ENCODE results near the gene LRPAP1. TPM values are rescaled to one million over a fixed set of nuclear protein-coding genes. Genes with fewer than 3 reads are reported as not detected.
"Not testable (repeated sequence)": the region's sequence is repeated elsewhere in the genome, so short reads cannot be mapped to it uniquely, and the experiment has no call there.

The LRPAP1 gene
- total and polyA plus RNA-seq, 2 donors (not counting 1 experiment from before 2014, with no cell fraction given): 62.9 to 80.5 TPM

DNA sequence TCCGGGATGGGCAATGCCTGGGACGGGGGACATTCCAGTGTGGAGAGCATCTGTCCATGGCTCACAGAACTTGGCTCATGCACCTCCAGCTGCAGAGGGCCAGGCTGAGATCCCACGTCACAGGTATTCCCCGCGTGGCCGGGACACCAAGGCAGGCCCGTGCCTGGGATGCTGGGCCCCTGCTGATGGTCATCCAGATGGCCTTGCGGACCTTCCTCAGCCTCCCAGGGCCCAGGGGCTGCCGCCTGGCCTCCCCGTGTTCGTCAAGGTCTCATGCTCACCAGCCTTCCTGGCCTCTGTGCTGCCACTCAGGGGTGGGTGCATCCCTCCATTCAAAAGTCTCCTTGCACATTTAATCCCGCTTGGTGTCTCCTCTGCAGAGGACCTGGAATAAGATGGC lies 40.9 kb upstream of the LRPAP1 start:
- Histone ChIP-seq H3K27ac (ENCODE audit: insufficient read depth, low read length) (no peak overlapping the region), H3K27me3 (ENCODE audit: control insufficient read depth, insufficient read depth, low read length) (no peaks in the 10 kb centered on the region), H3K36me3 (ENCODE audit: control insufficient read depth, insufficient read depth, low read length) (no peaks in the 10 kb centered on the region), H3K9ac (ENCODE audit: insufficient read depth, low read length) (no peak overlapping the region), H3K4me2 (ENCODE audit: extremely low read depth, insufficient read depth, low read length) (no peak overlapping the region), H3K9me3 (ENCODE audit: control insufficient read depth, insufficient read depth, low read depth, low read length) (no peaks in the 10 kb centered on the region), H4K20me1 (ENCODE audit: control insufficient read depth, extremely low read depth, insufficient read depth, low read length) (no peaks in the 10 kb centered on the region), H3K79me2 (ENCODE audit: control insufficient read depth, insufficient read depth, low read length) (no peaks in the 10 kb centered on the region), H2AFZ (ENCODE audit: low read length) (no peak overlapping the region), H3K4me1 (ENCODE audit: control insufficient read depth, extremely low read depth, insufficient read depth, low read length) (no peaks in the 10 kb centered on the region), H3K4me3 (replicated peaks in 1 of 4; ENCODE audit: control extremely low read depth in 1 of 4, insufficient read depth in 1 of 4, low read depth in 3 of 4, low read length in 4 of 4) (no peak overlapping the region)
- no peak for DNase-seq (ENCODE audit: low read depth in 2 of 2)
- TF ChIP-seq EZH2 (IDR thresholded peaks at IDR 0.05; ENCODE audit: low read length, missing control alignments): no peak
- TF ChIP-seq, protein P1, sequence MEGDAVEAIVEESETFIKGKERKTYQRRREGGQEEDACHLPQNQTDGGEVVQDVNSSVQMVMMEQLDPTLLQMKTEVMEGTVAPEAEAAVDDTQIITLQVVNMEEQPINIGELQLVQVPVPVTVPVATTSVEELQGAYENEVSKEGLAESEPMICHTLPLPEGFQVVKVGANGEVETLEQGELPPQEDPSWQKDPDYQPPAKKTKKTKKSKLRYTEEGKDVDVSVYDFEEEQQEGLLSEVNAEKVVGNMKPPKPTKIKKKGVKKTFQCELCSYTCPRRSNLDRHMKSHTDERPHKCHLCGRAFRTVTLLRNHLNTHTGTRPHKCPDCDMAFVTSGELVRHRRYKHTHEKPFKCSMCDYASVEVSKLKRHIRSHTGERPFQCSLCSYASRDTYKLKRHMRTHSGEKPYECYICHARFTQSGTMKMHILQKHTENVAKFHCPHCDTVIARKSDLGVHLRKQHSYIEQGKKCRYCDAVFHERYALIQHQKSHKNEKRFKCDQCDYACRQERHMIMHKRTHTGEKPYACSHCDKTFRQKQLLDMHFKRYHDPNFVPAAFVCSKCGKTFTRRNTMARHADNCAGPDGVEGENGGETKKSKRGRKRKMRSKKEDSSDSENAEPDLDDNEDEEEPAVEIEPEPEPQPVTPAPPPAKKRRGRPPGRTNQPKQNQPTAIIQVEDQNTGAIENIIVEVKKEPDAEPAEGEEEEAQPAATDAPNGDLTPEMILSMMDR (conservative IDR thresholded peaks at IDR 0.05 in 1 of 2, IDR thresholded peaks at IDR 0.05 in 1 of 2; ENCODE audit: low read depth in 1 of 2, low read length in 2 of 2): no peak

DNA sequence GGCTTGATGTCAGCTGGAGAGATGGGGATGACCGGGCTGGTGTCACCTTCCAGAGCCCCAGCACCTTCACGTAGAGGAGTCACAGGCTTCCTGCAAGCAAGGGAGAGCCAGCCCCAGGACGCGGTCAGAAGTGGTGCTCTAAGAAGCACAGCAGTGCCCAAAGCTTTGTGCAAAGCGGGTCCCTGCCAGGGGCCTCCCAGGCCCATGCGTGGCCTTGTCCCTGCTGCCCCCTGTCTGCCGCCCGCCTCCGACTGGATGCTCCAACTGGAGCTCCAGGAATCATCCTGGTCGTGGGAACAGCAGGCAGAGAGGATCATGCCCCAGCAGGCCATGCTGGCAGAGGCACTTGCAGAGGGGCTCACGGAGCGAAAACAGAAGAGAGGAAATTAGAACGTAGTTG lies 40.1 kb upstream of the LRPAP1 start:
- Histone ChIP-seq H3K4me2 (ENCODE audit: extremely low read depth, insufficient read depth, low read length) (no peak overlapping the region), H3K79me2 (ENCODE audit: control insufficient read depth, insufficient read depth, low read length) (no peaks in the 10 kb centered on the region), H3K9ac (ENCODE audit: insufficient read depth, low read length) (no peak overlapping the region), H2AFZ (ENCODE audit: low read length) (no peak overlapping the region), H3K27me3 (ENCODE audit: control insufficient read depth, insufficient read depth, low read length) (no peaks in the 10 kb centered on the region), H3K9me3 (ENCODE audit: control insufficient read depth, insufficient read depth, low read depth, low read length) (no peaks in the 10 kb centered on the region), H3K36me3 (ENCODE audit: control insufficient read depth, insufficient read depth, low read length) (no peaks in the 10 kb centered on the region), H3K4me1 (ENCODE audit: control insufficient read depth, extremely low read depth, insufficient read depth, low read length) (no peaks in the 10 kb centered on the region), H3K4me3 (replicated peaks in 1 of 4; ENCODE audit: control extremely low read depth in 1 of 4, insufficient read depth in 1 of 4, low read depth in 3 of 4, low read length in 4 of 4) (no peak overlapping the region), H3K27ac (ENCODE audit: insufficient read depth, low read length) (no peak overlapping the region), H4K20me1 (ENCODE audit: control insufficient read depth, extremely low read depth, insufficient read depth, low read length) (no peaks in the 10 kb centered on the region)
- TF ChIP-seq, protein P1 (conservative IDR thresholded peaks at IDR 0.05 in 1 of 2, IDR thresholded peaks at IDR 0.05 in 1 of 2; ENCODE audit: low read depth in 1 of 2, low read length in 2 of 2): no peak
- no peak for TF ChIP-seq EZH2 (IDR thresholded peaks at IDR 0.05; ENCODE audit: low read length, missing control alignments)
- DNase-seq (ENCODE audit: low read depth in 2 of 2): no peak

DNA sequence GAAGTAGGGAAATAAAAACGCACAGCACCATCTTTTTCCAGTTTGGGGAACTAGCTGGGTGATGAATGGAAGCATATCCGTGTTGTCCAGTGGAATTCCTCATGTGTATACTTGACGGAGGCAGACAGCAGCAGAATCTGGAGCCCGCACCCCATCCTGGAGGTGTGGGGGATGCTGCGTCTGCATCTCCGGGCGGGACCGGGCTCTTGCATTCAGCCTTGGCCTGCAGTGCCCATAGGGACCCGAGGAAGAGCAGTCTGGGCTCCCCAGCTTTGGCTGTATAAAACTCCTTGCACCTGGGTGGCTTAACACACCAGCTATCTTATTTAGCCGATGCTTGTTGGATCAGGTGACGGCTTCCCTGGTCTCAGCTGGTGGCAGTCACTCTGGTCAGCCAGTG lies 39.7 kb upstream of the LRPAP1 start:
- Histone ChIP-seq H3K36me3 (ENCODE audit: control insufficient read depth, insufficient read depth, low read length) (no peaks in the 10 kb centered on the region), H4K20me1 (ENCODE audit: control insufficient read depth, extremely low read depth, insufficient read depth, low read length) (no peaks in the 10 kb centered on the region), H3K9ac (ENCODE audit: insufficient read depth, low read length) (no peak overlapping the region), H3K27ac (ENCODE audit: insufficient read depth, low read length) (no peak overlapping the region), H3K4me2 (ENCODE audit: extremely low read depth, insufficient read depth, low read length) (no peak overlapping the region), H3K4me1 (ENCODE audit: control insufficient read depth, extremely low read depth, insufficient read depth, low read length) (no peaks in the 10 kb centered on the region), H3K79me2 (ENCODE audit: control insufficient read depth, insufficient read depth, low read length) (no peaks in the 10 kb centered on the region), H3K9me3 (ENCODE audit: control insufficient read depth, insufficient read depth, low read depth, low read length) (no peaks in the 10 kb centered on the region), H3K4me3 (replicated peaks in 1 of 4; ENCODE audit: control extremely low read depth in 1 of 4, insufficient read depth in 1 of 4, low read depth in 3 of 4, low read length in 4 of 4) (no peak overlapping the region), H2AFZ (ENCODE audit: low read length) (no peak overlapping the region), H3K27me3 (ENCODE audit: control insufficient read depth, insufficient read depth, low read length) (no peaks in the 10 kb centered on the region)
- no peak for DNase-seq (ENCODE audit: low read depth in 2 of 2)
- no peak for TF ChIP-seq EZH2 (IDR thresholded peaks at IDR 0.05; ENCODE audit: low read length, missing control alignments)
- TF ChIP-seq, protein P1 (conservative IDR thresholded peaks at IDR 0.05 in 1 of 2, IDR thresholded peaks at IDR 0.05 in 1 of 2; ENCODE audit: low read depth in 1 of 2, low read length in 2 of 2): no peak

DNA sequence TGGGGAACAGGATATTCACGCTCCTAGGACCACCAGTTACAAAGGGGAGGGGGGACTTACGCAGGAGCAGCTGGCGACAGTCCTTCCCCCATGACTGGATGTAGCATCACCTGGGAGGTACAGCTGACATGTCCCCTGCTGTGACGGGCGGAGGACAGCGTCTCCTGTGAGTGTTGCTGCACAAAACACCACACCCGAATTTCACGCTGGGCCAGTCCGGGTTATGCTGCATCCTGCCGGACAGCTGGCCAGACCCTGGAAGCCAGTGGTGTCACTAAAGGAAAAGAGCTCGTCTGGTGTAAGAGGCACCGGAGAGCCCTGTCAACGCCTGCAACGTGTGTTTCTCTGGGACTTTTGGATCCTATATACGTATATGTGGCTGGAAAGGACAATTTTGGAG lies 38.7 kb upstream of the LRPAP1 start:
- not testable (repeated sequence) for H4K20me1 ChIP-seq (ENCODE audit: control insufficient read depth, extremely low read depth, insufficient read depth, low read length); H2AFZ ChIP-seq (ENCODE audit: low read length); H3K27ac ChIP-seq (ENCODE audit: insufficient read depth, low read length); DNase-seq (ENCODE audit: low read depth in 2 of 2); H3K4me1 ChIP-seq (ENCODE audit: control insufficient read depth, extremely low read depth, insufficient read depth, low read length); H3K9ac ChIP-seq (ENCODE audit: insufficient read depth, low read length); H3K79me2 ChIP-seq (ENCODE audit: control insufficient read depth, insufficient read depth, low read length); H3K36me3 ChIP-seq (ENCODE audit: control insufficient read depth, insufficient read depth, low read length); H3K9me3 ChIP-seq (ENCODE audit: control insufficient read depth, insufficient read depth, low read depth, low read length); H3K4me3 ChIP-seq (replicated peaks in 1 of 4; ENCODE audit: control extremely low read depth in 1 of 4, insufficient read depth in 1 of 4, low read depth in 3 of 4, low read length in 4 of 4); H3K27me3 ChIP-seq (ENCODE audit: control insufficient read depth, insufficient read depth, low read length); H3K4me2 ChIP-seq (ENCODE audit: extremely low read depth, insufficient read depth, low read length)

DNA sequence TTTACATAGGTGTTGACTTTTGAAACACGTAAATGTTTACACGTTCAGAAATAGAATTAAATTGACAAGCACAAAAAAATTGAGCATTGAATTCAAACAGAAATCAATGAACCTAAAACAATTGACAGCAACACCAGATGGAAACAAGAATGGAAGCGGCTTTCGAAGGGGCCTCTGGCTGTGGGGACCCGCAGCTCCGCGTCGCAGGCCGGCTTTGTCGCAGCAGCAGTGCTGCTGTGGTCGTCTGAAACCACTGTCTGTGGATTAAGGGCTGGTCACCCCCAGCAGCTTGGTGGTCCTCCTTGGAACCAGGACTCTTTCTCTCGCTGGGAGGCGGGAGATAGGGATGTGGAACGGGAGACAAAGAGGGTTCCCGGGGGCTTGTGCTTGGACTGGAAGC lies 37.4 kb upstream of the LRPAP1 start:
- not testable (repeated sequence) for H3K9ac ChIP-seq (ENCODE audit: insufficient read depth, low read length); H3K4me3 ChIP-seq (replicated peaks in 1 of 4; ENCODE audit: control extremely low read depth in 1 of 4, insufficient read depth in 1 of 4, low read depth in 3 of 4, low read length in 4 of 4); H3K27ac ChIP-seq (ENCODE audit: insufficient read depth, low read length); H3K9me3 ChIP-seq (ENCODE audit: control insufficient read depth, insufficient read depth, low read depth, low read length); H3K4me2 ChIP-seq (ENCODE audit: extremely low read depth, insufficient read depth, low read length); H3K27me3 ChIP-seq (ENCODE audit: control insufficient read depth, insufficient read depth, low read length); H3K36me3 ChIP-seq (ENCODE audit: control insufficient read depth, insufficient read depth, low read length); H3K4me1 ChIP-seq (ENCODE audit: control insufficient read depth, extremely low read depth, insufficient read depth, low read length); H3K79me2 ChIP-seq (ENCODE audit: control insufficient read depth, insufficient read depth, low read length); H4K20me1 ChIP-seq (ENCODE audit: control insufficient read depth, extremely low read depth, insufficient read depth, low read length); DNase-seq (ENCODE audit: low read depth in 2 of 2); H2AFZ ChIP-seq (ENCODE audit: low read length)

Measured in fibroblast of lung (primary cell).